Measurements from ENCODE around the gene SUGCT.

Gene SUGCT

DNA sequence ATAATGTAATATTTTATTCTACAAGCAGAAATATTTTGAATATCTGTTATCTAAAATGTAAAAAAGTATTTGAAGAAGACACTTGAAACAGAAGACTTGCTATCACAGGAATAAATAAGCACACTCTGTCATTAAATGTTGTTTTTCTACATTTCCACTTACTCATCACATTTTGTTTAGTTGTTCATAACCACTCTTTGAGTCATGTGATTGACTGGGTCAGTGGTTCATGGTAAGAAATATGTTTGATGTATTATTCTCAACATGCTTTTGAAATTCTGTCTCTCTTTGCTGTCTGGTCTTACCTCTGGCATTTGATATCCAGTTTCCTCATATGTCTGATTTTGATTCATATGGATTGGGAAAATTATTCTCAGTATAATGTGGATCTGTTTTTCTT is 171.8 kb downstream of the SUGCT start:
- TF ChIP-seq FOXM1 (IDR thresholded peaks at IDR 0.05; ENCODE audit: borderline replicate concordance, low read depth) (no peak), CEBPB (IDR thresholded peaks at IDR 0.05) (no peak), EP300 (IDR thresholded peaks at IDR 0.05; ENCODE audit: borderline replicate concordance) (no peak), EGR1 (IDR thresholded peaks at IDR 0.05) (no peak), TCF12 (IDR thresholded peaks at IDR 0.05; ENCODE audit: low read depth) (no peak)
- TF ChIP-seq, protein P1, sequence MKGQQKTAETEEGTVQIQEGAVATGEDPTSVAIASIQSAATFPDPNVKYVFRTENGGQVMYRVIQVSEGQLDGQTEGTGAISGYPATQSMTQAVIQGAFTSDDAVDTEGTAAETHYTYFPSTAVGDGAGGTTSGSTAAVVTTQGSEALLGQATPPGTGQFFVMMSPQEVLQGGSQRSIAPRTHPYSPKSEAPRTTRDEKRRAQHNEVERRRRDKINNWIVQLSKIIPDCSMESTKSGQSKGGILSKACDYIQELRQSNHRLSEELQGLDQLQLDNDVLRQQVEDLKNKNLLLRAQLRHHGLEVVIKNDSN (IDR thresholded peaks at IDR 0.05) = no peak
- TF ChIP-seq, protein P2, sequence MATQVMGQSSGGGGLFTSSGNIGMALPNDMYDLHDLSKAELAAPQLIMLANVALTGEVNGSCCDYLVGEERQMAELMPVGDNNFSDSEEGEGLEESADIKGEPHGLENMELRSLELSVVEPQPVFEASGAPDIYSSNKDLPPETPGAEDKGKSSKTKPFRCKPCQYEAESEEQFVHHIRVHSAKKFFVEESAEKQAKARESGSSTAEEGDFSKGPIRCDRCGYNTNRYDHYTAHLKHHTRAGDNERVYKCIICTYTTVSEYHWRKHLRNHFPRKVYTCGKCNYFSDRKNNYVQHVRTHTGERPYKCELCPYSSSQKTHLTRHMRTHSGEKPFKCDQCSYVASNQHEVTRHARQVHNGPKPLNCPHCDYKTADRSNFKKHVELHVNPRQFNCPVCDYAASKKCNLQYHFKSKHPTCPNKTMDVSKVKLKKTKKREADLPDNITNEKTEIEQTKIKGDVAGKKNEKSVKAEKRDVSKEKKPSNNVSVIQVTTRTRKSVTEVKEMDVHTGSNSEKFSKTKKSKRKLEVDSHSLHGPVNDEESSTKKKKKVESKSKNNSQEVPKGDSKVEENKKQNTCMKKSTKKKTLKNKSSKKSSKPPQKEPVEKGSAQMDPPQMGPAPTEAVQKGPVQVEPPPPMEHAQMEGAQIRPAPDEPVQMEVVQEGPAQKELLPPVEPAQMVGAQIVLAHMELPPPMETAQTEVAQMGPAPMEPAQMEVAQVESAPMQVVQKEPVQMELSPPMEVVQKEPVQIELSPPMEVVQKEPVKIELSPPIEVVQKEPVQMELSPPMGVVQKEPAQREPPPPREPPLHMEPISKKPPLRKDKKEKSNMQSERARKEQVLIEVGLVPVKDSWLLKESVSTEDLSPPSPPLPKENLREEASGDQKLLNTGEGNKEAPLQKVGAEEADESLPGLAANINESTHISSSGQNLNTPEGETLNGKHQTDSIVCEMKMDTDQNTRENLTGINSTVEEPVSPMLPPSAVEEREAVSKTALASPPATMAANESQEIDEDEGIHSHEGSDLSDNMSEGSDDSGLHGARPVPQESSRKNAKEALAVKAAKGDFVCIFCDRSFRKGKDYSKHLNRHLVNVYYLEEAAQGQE (IDR thresholded peaks at IDR 0.05; ENCODE audit: low read depth) = no peak

DNA sequence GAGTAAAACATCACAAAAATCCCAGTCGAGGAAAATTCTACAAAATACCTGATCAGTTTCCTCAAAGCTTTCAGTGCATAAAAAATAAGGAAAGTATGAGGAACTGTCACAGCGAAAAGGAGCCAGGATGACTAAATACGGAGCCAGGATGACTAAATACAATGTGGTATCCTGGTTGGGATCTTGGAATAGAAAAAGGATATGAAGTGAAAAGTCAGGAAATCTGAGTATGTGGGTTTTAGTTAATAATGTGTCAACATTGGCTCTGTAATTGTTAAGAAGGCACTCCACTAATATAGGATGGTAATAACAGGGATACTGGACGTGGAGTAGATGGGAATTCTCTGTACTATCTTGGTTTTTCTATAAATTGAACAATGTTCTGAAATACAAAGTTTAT is 175.5 kb downstream of the SUGCT start:
- TF ChIP-seq CEBPB (IDR thresholded peaks at IDR 0.05) = no peak
- no peak for TF ChIP-seq EP300 (IDR thresholded peaks at IDR 0.05; ENCODE audit: borderline replicate concordance)
- TF ChIP-seq, protein P2 (IDR thresholded peaks at IDR 0.05; ENCODE audit: low read depth) = no peak
- TF ChIP-seq, protein P1 (IDR thresholded peaks at IDR 0.05) = no peak
- TF ChIP-seq ZBTB7A (IDR thresholded peaks at IDR 0.05; ENCODE audit: low read depth) = no peak
- no peak for TF ChIP-seq FOXM1 (IDR thresholded peaks at IDR 0.05; ENCODE audit: borderline replicate concordance, low read depth)
- no peak for TF ChIP-seq CREB1 (IDR thresholded peaks at IDR 0.05; ENCODE audit: low read depth)
- TF ChIP-seq TAF1 (IDR thresholded peaks at IDR 0.05; ENCODE audit: low read depth) = no peak
- TF ChIP-seq, protein P3, sequence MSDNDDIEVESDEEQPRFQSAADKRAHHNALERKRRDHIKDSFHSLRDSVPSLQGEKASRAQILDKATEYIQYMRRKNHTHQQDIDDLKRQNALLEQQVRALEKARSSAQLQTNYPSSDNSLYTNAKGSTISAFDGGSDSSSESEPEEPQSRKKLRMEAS (IDR thresholded peaks at IDR 0.05) = no peak
- no peak for TF ChIP-seq TCF12 (IDR thresholded peaks at IDR 0.05; ENCODE audit: low read depth)
- no peak for TF ChIP-seq RAD21 (IDR thresholded peaks at IDR 0.05; ENCODE audit: low read depth)
- TF ChIP-seq EGR1 (IDR thresholded peaks at IDR 0.05) = no peak
- TF ChIP-seq NFIC (IDR thresholded peaks at IDR 0.05) = no peak
- no peak for TF ChIP-seq TEAD4 (IDR thresholded peaks at IDR 0.05)
- TF ChIP-seq YY1 (IDR thresholded peaks at IDR 0.05; ENCODE audit: low read depth) = no peak

DNA sequence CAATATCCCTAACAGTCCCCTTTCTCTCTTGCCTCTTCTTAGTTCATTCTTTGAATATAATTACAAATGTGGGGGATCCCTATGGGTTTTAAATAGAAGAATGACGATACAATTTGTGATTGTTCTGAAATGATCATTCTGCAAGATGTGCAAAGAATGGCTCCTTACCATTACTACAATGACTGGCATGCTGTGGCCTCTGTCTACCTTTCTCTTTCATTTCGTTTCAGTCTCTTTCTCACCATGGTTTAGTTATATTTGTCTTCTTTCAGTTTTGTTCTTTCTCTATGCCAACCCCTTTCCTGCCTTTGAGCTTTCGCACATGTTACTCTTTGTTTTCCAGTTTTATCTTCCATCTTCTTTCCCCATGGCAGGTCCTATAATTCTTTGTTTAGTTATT is 176.5 kb downstream of the SUGCT start:
- TF ChIP-seq EGR1 (IDR thresholded peaks at IDR 0.05) (no peak), FOXM1 (IDR thresholded peaks at IDR 0.05; ENCODE audit: borderline replicate concordance, low read depth) (no peak), TCF12 (IDR thresholded peaks at IDR 0.05; ENCODE audit: low read depth) (no peak), RAD21 (IDR thresholded peaks at IDR 0.05; ENCODE audit: low read depth) (no peak), TEAD4 (IDR thresholded peaks at IDR 0.05) (no peak), TAF1 (IDR thresholded peaks at IDR 0.05; ENCODE audit: low read depth) (no peak), EP300 (IDR thresholded peaks at IDR 0.05; ENCODE audit: borderline replicate concordance) (no peak), CREB1 (IDR thresholded peaks at IDR 0.05; ENCODE audit: low read depth) (no peak), YY1 (IDR thresholded peaks at IDR 0.05; ENCODE audit: low read depth) (no peak), CEBPB (IDR thresholded peaks at IDR 0.05) (no peak), NFIC (IDR thresholded peaks at IDR 0.05) (no peak), ZBTB7A (IDR thresholded peaks at IDR 0.05; ENCODE audit: low read depth) (no peak)
- TF ChIP-seq, protein P3 (IDR thresholded peaks at IDR 0.05) = no peak
- TF ChIP-seq, protein P2 (IDR thresholded peaks at IDR 0.05; ENCODE audit: low read depth) = no peak
- TF ChIP-seq, protein P1 (IDR thresholded peaks at IDR 0.05) = no peak

DNA sequence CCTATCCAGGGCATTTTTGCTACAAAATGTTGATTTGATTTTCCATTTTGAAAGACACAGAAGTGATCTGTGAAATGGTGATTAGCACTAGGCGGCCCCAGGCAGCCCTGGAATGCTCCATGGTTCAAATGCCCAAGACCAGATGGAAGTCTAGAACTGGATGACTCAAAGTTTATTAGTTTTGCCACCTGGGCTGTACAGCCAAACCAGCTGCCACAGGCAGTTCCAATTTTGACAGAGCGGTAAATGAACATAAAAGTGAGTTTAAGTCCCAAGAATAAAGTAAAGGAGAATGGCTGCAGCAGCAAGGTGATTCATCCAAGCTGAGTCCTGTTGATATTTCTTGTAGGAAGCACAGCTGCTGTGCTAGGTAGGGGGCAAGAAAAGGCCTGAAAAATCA is 180.5 kb downstream of the SUGCT start:
- TF ChIP-seq, protein P1 (IDR thresholded peaks at IDR 0.05) = no peak
- TF ChIP-seq, protein P3 (IDR thresholded peaks at IDR 0.05) = no peak
- no peak for TF ChIP-seq CREB1 (IDR thresholded peaks at IDR 0.05; ENCODE audit: low read depth)
- TF ChIP-seq TCF12 (IDR thresholded peaks at IDR 0.05; ENCODE audit: low read depth) = no peak
- no peak for TF ChIP-seq YY1 (IDR thresholded peaks at IDR 0.05; ENCODE audit: low read depth)
- no peak for TF ChIP-seq EP300 (IDR thresholded peaks at IDR 0.05; ENCODE audit: borderline replicate concordance)

Measured in Ishikawa (cell line).